Loucy (cell line): ENCODE measurements around the gene BMP4.

Experiments
- CTCF ChIP-seq: fragments of 200-600 bp; sonication (generic); conservative IDR thresholded peaks from 2 replicates; pipeline ENCODE4 v1.5.1; 2014; ENCODE audit warnings: mild to moderate bottlenecking, antibody characterized with exemption, low read length
- EZH2phosphoT487 ChIP-seq: fragments of 200-600 bp; IDR thresholded peaks from 2 replicates; pipeline ENCODE4 v1.6.1; 2018; ENCODE audit warnings: antibody characterized with exemption, mild to moderate bottlenecking, moderate library complexity, borderline replicate concordance

DNA sequence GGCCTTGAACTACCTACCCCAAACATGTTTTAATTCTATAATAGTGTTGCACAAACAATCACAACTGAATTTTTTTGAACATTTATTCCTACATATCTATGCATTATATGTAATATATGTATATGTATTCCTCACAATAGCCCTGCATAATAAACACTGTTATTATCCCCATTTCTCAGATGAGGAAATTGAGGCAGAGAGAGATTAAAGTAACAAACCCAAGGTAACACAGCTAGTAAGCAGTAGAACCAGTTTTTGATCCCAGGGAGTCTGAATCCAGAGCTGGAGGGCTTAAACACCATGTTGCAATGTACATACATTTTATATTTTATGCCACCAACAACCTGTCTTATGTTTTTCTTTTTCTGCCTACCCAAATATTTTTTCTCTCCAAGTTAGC is 26.5 kb upstream of the BMP4 start:
- TF ChIP-seq CTCF (no peak), EZH2phosphoT487 (no peak)
